OCI-M2 (cell line): ENCODE results near the gene SIVA1.

Experiments used
- DNase-seq: peaks from one replicate; lab custom pipeline; 2025; ENCODE audit not compliant: unreplicated experiment; lab: John Stamatoyannopoulos, UW

Gene SIVA1

GRCh38 chr14:104734601-104734990 is 18.4 kb upstream of the SIVA1 start:
- DNase-seq = no peak

DNA sequence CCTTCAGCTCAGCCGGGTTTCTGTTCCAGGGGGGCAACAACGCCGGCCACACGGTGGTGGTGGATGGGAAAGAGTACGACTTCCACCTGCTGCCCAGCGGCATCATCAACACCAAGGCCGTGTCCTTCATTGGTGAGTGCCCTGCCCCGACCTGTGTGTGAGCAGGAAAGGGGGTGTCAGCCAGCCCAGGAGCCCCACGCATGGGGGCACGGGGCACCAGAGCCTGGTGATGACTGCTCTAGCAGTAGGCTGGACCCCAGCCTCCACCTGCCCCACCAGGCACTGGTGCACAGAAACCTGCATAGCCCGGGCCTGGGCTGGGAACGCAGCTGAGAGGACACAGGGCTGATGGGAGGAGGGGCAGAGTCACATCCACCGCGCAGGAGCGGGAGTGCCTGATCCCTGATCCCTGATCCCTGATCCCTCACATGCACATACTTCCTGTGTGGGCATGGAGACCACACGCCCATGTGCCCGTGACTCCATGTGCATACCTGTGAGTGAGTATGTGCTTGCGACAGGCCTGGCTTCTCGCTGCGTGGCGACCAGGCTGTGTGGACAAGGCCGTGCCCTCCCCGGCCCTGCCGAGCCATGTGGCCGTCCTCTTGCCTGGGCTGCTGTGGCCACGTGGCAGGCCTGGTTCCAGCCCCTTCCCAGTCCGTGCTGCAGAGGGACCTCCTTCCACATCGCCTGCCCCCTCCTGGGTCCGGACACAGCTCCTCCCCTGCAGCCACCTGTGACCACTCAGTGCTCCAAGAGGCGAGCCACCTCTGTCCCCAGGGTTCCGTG is 17.8 kb upstream of the SIVA1 start:
- no peak for DNase-seq

GRCh38 chr14:104735830-104736642 is 16.9 kb upstream of the SIVA1 start:
- DNase-seq = no peak

DNA sequence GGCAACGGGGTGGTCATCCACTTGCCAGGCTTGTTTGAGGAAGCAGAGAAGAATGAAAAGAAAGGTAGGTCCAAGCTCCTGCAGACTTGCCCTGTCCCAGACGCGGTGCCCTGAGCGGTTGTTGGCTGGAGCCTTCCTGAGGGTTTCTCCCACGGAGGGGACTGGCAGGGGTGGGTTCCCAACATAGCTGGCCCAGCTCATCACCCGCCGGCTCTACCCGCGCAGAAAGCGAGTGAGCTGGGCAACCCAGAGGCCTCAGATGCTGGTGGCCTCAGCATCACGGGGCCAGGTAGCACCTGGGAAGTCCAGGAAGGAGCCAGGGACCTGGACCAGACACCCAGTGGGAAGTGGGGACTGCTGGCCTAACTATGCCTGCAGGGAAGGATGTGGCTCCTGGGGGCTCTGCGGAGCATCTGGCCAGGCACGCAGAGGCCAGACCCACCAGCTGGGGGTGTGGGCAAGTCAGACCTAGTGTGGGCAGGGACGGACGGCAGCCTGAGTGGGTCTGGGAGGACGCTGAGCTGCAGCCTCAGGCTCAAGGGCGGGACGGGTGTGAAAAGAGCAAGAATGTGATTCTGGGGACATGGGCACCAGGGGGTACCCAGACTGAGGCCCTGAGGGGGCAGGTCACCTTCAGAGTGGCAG is 14.4 kb upstream of the SIVA1 start:
- DNase-seq = no peak

GRCh38 chr14:104739026-104739425 is 13.9 kb upstream of the SIVA1 start:
- no peak for DNase-seq

- DNase-seq = no peak
Observed at GRCh38 chr14:104739546-104740516, 13.1 kb upstream of the SIVA1 start.

- no peak for DNase-seq
Observed at GRCh38 chr14:104741108-104741802, 11.7 kb upstream of the SIVA1 start.

- DNase-seq = no peak
Observed at GRCh38 chr14:104741803-104742251, 11.1 kb upstream of the SIVA1 start.

DNA sequence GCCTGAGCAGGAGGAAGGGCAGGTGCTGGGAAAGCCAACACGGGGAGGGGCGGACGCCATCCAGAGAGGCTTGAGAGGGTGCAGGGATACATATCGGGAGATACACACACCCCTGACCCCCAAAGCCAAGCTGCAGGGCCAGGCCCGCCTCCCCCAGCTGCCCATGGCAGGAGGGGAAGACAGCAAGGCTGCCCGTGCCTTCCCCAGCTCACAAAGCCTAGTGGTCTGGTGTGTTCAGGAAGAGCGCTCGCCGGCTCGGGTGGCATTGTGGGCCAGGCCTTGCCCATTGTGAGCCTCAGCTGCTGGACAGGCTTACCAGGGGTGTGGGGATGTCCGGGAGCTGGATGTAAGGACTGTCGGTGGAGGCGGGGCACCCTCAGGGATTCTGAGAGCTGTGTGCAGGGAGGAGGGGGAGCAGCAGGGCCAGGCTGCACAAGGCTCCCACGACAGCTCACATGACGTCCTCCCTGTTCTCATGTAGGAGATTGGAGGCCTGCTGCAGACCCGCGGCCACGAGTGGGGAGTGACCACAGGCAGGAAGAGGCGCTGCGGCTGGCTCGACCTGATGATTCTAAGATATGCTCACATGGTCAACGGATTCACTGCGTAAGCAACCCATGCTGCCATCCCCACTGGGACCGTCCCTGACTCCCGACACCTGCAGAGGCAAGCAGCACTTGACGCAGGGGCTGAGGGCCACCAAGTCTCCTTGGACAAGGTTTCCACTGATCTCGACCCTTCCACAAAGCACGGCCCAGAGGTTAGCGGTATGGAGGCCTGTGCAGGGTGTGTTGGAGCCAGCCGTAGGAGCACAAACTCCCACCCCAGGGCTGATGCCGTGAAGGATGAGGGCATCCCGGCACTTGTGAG is 10.1 kb upstream of the SIVA1 start:
- DNase-seq = no peak

GRCh38 chr14:104743461-104744380 is 9.2 kb upstream of the SIVA1 start:
- DNase-seq = no peak

DNA sequence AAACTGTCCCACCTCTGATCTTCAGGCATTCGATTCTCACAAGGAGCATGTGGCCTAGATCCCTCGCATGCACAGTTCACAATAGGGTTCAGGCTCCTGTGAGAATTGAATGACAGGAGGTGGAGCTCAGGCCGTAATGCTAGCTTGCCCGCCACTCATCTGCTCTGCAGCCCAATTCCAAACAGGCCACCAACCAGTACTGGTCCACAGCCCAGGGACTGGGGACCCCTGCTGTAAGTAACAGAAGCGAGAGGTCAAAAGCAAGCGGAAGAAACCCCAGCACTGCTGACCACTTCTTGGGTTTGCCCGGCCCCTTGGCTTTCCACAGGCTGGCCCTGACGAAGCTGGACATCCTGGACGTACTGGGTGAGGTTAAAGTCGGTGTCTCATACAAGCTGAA is 8.5 kb upstream of the SIVA1 start:
- DNase-seq = no peak

DNA sequence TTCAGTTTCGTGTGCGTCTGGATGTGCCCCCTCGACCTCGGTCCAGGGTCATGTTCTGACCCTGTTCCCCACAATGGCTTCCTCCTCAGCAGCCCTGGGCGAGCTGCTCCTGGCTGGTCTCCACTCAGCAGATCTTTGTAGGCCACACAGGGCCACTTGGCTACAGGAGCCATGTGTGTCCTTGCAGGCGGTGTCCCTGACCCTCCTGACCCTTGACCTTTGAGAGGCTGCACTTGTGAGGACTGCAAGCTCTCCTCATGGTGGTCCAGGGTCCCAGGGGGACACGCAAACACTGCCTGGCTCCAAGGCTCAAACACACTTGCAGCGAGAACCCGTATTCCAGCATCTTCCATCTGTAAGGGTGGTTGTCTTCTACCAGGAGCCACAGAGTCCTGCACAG is 7.5 kb upstream of the SIVA1 start:
- no peak for DNase-seq

GRCh38 chr14:104746071-104746545 is 6.8 kb upstream of the SIVA1 start:
- DNase-seq = no peak

- no peak for DNase-seq
Observed at GRCh38 chr14:104746934-104747481, 5.9 kb upstream of the SIVA1 start.

DNA sequence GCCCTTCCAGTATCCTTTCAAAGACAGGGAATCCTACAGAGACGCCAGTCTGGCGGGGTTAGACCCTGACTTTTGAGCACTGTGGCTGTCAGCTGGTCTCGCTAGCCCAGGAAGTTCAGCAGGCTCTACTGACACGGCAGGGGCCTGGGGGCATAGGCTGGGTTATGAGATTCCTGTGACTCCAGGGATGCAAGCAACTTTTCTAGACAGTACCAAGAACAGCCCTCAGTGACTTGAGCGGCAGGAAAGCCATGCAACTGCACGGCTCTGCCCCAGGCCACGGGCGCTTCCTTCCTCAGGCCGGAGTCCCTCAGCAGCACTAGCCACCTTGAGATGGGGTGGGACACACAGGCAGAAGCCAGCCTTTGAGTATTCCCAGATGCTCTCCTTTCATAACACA is 5.1 kb upstream of the SIVA1 start:
- no peak for DNase-seq

- DNase-seq = no peak
Observed at GRCh38 chr14:104749111-104749649, 3.8 kb upstream of the SIVA1 start.

DNA sequence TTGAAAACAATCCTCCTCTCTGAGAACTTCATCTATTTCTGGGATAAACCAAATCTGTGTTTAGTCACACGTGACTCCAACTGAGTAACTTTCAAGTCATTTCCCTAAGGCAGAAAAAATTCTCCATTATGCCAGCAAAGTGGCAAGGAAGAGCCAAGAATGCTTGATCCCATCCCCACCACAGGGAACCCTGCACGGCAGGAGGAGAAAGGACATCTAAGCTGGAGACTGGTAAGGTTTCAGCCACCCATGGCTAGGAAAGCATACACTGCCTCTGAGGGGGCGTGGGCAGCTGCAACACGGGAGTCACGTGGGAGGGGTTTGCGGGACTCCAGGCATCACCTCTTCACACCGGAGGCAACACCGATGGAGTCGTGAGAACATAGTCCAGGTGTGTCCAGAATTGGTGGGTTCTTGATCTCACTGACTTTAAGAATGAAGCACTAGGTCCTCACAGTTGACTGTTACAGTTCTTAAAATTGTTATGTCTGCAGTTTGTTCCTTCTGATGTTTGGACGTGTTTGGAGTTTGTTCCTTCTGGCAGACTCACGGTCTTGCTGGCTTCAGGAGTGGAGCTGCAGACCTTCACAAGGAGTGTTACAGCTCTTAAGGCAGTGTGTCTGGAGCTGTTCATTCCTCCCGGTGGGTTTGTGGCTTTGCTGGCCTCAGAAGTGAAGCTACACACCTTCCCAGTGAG is 2.7 kb upstream of the SIVA1 start:
- DNase-seq = no peak
